ENCODE data around the gene ENPP5. TPM values are rescaled to one million over a fixed set of nuclear protein-coding genes. Genes with fewer than 3 reads are reported as not detected.

The ENPP5 gene
- total and polyA plus RNA-seq, 2 donors (not counting 1 experiment from before 2014, with no cell fraction given): 0.13 to 1.0 TPM

DNA sequence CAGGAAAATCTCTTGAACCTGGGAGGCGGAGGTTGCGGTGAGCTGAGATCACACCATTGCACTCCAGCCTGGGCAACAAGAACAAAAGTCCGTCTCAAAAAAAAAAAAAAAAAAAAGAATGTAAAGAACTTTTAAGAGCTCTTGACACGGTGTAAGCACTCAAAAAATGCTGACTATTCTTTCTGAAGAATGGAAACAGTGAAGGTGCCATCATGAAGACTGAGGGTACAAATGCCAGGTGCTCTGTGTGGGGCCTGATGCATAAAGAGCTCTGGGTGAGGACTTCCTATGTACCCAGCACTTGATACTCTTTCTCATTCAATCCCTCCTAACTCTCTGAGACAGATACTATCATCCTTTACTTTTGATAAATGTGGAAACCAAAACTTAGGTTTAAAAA, 45.0 kb upstream of the ENPP5 start:
- intact Hi-C loops (cut with micrococcal nuclease): no loop called here
- WGBS (ENCODE audit: insufficient coverage): 100% methylated on average over 2 of the region's 4 CpGs
- ATAC-seq (ENCODE audit: low read depth): no peak

DNA sequence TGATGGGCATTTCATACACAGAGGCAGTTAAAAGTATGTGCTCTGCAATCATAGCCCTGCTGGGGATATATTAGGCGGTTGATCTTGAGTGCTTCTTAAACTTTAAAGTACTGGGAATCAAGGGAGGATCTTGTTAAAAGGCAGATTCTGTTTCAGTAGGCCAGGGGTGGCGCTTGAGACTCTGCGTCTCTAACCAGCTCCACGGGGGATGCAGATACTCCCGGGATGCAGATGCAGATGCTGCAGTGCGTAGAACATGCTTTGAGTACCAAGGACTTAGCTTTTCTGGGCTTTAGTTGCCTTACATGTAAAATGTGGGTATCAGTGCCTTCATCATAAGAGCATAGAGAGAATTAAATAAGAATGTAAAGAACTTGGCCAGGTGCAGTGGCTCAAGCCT, 44.4 kb upstream of the ENPP5 start:
- H3K9ac ChIP-seq (ENCODE audit: low read length): no peak overlapping the region
- 97% methylated on average over 6 of the region's 6 CpGs for WGBS (ENCODE audit: insufficient coverage)
- H3K4me1 Mint-ChIP-seq: peaks cover 36% of the 10 kb centered on the region
- H4K20me1 ChIP-seq (ENCODE audit: control insufficient read depth, insufficient read depth, low read length, poor library complexity, severe bottlenecking): no peaks in the 10 kb centered on the region
- H3K27me3 ChIP-seq (replicated peaks in 1 of 4; ENCODE audit: control extremely low read depth in 1 of 4, control insufficient read depth in 3 of 4, insufficient read depth in 4 of 4, low read length in 3 of 4): no peaks in the 10 kb centered on the region
- POLR2A ChIA-PET: no interaction called here
- TF ChIP-seq, protein P1, sequence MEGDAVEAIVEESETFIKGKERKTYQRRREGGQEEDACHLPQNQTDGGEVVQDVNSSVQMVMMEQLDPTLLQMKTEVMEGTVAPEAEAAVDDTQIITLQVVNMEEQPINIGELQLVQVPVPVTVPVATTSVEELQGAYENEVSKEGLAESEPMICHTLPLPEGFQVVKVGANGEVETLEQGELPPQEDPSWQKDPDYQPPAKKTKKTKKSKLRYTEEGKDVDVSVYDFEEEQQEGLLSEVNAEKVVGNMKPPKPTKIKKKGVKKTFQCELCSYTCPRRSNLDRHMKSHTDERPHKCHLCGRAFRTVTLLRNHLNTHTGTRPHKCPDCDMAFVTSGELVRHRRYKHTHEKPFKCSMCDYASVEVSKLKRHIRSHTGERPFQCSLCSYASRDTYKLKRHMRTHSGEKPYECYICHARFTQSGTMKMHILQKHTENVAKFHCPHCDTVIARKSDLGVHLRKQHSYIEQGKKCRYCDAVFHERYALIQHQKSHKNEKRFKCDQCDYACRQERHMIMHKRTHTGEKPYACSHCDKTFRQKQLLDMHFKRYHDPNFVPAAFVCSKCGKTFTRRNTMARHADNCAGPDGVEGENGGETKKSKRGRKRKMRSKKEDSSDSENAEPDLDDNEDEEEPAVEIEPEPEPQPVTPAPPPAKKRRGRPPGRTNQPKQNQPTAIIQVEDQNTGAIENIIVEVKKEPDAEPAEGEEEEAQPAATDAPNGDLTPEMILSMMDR (IDR thresholded peaks at IDR 0.05): no peak
- TF ChIP-seq EZH2 (IDR thresholded peaks at IDR 0.05; ENCODE audit: borderline replicate concordance, insufficient read depth, low read depth, low read length, poor library complexity, severe bottlenecking): no peak
- no peak overlapping the region for H2AFZ ChIP-seq (ENCODE audit: insufficient read depth, low read depth, low read length, poor library complexity, severe bottlenecking)
- DNase-seq: no peak
- intact Hi-C loops (cut with micrococcal nuclease): no loop called here
- no peak overlapping the region for H3K4me2 ChIP-seq (replicated peaks; ENCODE audit: low read depth, low read length, poor library complexity, severe bottlenecking)
- H3K27me3 Mint-ChIP-seq: no peaks in the 10 kb centered on the region
- no peak overlapping the region for H3K27ac Mint-ChIP-seq
- H3K27ac ChIP-seq (ENCODE audit: low read length in 2 of 2): no peak overlapping the region
- CTCF ChIA-PET: interaction anchor here (9.9 kb wide), 1 partner anchor 197 kb away, joined by 216 read pairs; no protein-coding TSS in a partner anchor
- no peaks in the 10 kb centered on the region for H3K9me3 ChIP-seq (ENCODE audit: control extremely low read depth in 1 of 3, control insufficient read depth in 2 of 3, insufficient read depth in 1 of 3, low read length in 2 of 3)
- H3K4me3 Mint-ChIP-seq: no peak overlapping the region
- H3K36me3 ChIP-seq (replicated peaks in 1 of 2; ENCODE audit: control extremely low read depth in 1 of 2, control insufficient read depth in 1 of 2, extremely low read depth in 1 of 2, insufficient read depth in 2 of 2, low read length in 1 of 2): no peaks in the 10 kb centered on the region
- no peak for ATAC-seq (ENCODE audit: low read depth)
- H3K79me2 ChIP-seq (ENCODE audit: control insufficient read depth, insufficient read depth, low read length): no peaks in the 10 kb centered on the region
- H3K4me1 ChIP-seq (ENCODE audit: control insufficient read depth in 2 of 2, insufficient read depth in 2 of 2, low read length in 2 of 2): peaks cover 14 to 26% of the 10 kb centered on the region in 2 donors
- H3K9me3 Mint-ChIP-seq (ENCODE audit: insufficient read depth): no peaks in the 10 kb centered on the region
- no peak overlapping the region for H3K4me3 ChIP-seq (ENCODE audit: control extremely low read depth in 1 of 5, extremely low read depth in 1 of 5, insufficient read depth in 1 of 5, low read depth in 2 of 5, low read length in 4 of 5)

More for the DNA sequence above, 45.0 kb upstream of the ENPP5 start:
- Mint-ChIP-seq H3K27me3 (no peaks in the 10 kb centered on the region), H3K9me3 (ENCODE audit: insufficient read depth) (no peaks in the 10 kb centered on the region), H3K27ac (no peak overlapping the region), H3K4me1 (peaks cover 42% of the 10 kb centered on the region), H3K4me3 (no peak overlapping the region)
- H3K79me2 ChIP-seq (ENCODE audit: control insufficient read depth, insufficient read depth, low read length): no peaks in the 10 kb centered on the region
- no peak overlapping the region for H3K27ac ChIP-seq (ENCODE audit: low read length in 2 of 2)
- peaks cover 20 to 31% of the 10 kb centered on the region in 2 donors for H3K4me1 ChIP-seq (ENCODE audit: control insufficient read depth in 2 of 2, insufficient read depth in 2 of 2, low read length in 2 of 2)
- H2AFZ ChIP-seq (ENCODE audit: insufficient read depth, low read depth, low read length, poor library complexity, severe bottlenecking): no peak overlapping the region
- H3K9ac ChIP-seq (ENCODE audit: low read length): no peak overlapping the region
- ChIA-PET POLR2A (no interaction called here), CTCF (interaction anchor here (3.0 to 9.9 kb wide), 2 partner anchors 125 to 197 kb away, joined by 21 to 216 read pairs; no protein-coding TSS in a partner anchor)
- no peaks in the 10 kb centered on the region for H4K20me1 ChIP-seq (ENCODE audit: control insufficient read depth, insufficient read depth, low read length, poor library complexity, severe bottlenecking)
- H3K9me3 ChIP-seq (ENCODE audit: control extremely low read depth in 1 of 3, control insufficient read depth in 2 of 3, insufficient read depth in 1 of 3, low read length in 2 of 3): no peaks in the 10 kb centered on the region
- TF ChIP-seq EZH2 (IDR thresholded peaks at IDR 0.05; ENCODE audit: borderline replicate concordance, insufficient read depth, low read depth, low read length, poor library complexity, severe bottlenecking): no peak
- no peaks in the 10 kb centered on the region for H3K27me3 ChIP-seq (replicated peaks in 1 of 4; ENCODE audit: control extremely low read depth in 1 of 4, control insufficient read depth in 3 of 4, insufficient read depth in 4 of 4, low read length in 3 of 4)
- no peaks in the 10 kb centered on the region for H3K36me3 ChIP-seq (replicated peaks in 1 of 2; ENCODE audit: control extremely low read depth in 1 of 2, control insufficient read depth in 1 of 2, extremely low read depth in 1 of 2, insufficient read depth in 2 of 2, low read length in 1 of 2)
- no peak overlapping the region for H3K4me2 ChIP-seq (replicated peaks; ENCODE audit: low read depth, low read length, poor library complexity, severe bottlenecking)
- H3K4me3 ChIP-seq (ENCODE audit: control extremely low read depth in 1 of 5, extremely low read depth in 1 of 5, insufficient read depth in 1 of 5, low read depth in 2 of 5, low read length in 4 of 5): no peak overlapping the region
- DNase-seq: no peak

Data from B cell (primary cell).